Chondrocyte (in vitro differentiated cells): Measurements from ENCODE around the gene RGS16. TPM values are rescaled to one million over a fixed set of nuclear protein-coding genes. Genes with fewer than 3 reads are reported as not detected.

ENCODE experiments used
- DNase-seq: peaks from one replicate; pipeline ENCODE4 v3.0.0; 2021; ENCODE audit warnings: mixed read lengths, low spot score
- H3K27ac Mint-ChIP-seq: one replicate; pipeline ENCODE4 v1.8.0; 2021; ENCODE audit warnings: mild to moderate bottlenecking, moderate library complexity, mixed read lengths; ENCODE audit not compliant: unreplicated experiment
- H3K27me3 Mint-ChIP-seq: 2 replicates; pipeline ENCODE4 v1.8.0; 2021; ENCODE audit warnings: low read depth, mixed read lengths
- H3K36me3 Mint-ChIP-seq: 2 replicates; pipeline ENCODE4 v1.8.0; 2021; ENCODE audit warnings: low read depth, mixed read lengths
- H3K4me1 Mint-ChIP-seq: 2 replicates; pipeline ENCODE4 v1.8.0; 2021; ENCODE audit warnings: low read depth, mild to moderate bottlenecking, mixed read lengths
- H3K4me3 Mint-ChIP-seq: one replicate; pipeline ENCODE4 v1.8.0; 2021; ENCODE audit warnings: mild to moderate bottlenecking, moderate library complexity, mixed read lengths; ENCODE audit not compliant: unreplicated experiment
- H3K9me3 Mint-ChIP-seq: 2 replicates; pipeline ENCODE4 v1.8.0; 2021; ENCODE audit warnings: low read depth, mixed read lengths
- CTCF ChIP-seq: fragments of 200-600 bp; sonication (generic); IDR thresholded peaks from 2 replicates; pipeline ENCODE4 v1.5.0; 2021; ENCODE audit warnings: antibody characterized with exemption, mild to moderate bottlenecking, moderate library complexity
- total RNA-seq: library from RNA; stranded (reverse); gene quantifications from 3 replicates; pipeline ENCODE4 v1.2.1, GENCODE V29; 2021

Gene RGS16
- total RNA-seq, 1 donor from 2014 or later = 7.7 TPM

- Mint-ChIP-seq H3K4me3 (no peak overlapping the region), H3K9me3 (no peaks in the 10 kb centered on the region), H3K27me3 (peaks cover 4% of the 10 kb centered on the region), H3K36me3 (peaks cover 4% of the 10 kb centered on the region), H3K4me1 (peaks cover 9% of the 10 kb centered on the region), H3K27ac (no peak overlapping the region)
- DNase-seq = no peak
- no peak for TF ChIP-seq CTCF
These were observed 7.3 kb downstream of the RGS16 start for GRCh38 chr1:182596934-182597333.

- H3K27ac Mint-ChIP-seq = no peak overlapping the region
- H3K27me3 Mint-ChIP-seq = peaks cover 4% of the 10 kb centered on the region
- peaks cover 9% of the 10 kb centered on the region for H3K4me1 Mint-ChIP-seq
- TF ChIP-seq CTCF = peak; percentile 91
- no peak overlapping the region for H3K4me3 Mint-ChIP-seq
- no peaks in the 10 kb centered on the region for H3K9me3 Mint-ChIP-seq
- H3K36me3 Mint-ChIP-seq = peaks cover 4% of the 10 kb centered on the region
- no peak for DNase-seq
These were observed 8.4 kb downstream of the RGS16 start for GRCh38 chr1:182595641-182596240.

GRCh38 chr1:182589931-182590330 lies 14.3 kb downstream of the RGS16 start:
- no peak overlapping the region for H3K4me3 Mint-ChIP-seq
- no peaks in the 10 kb centered on the region for H3K36me3 Mint-ChIP-seq
- DNase-seq = no peak
- no peak overlapping the region for H3K27ac Mint-ChIP-seq
- peaks cover 4% of the 10 kb centered on the region for H3K27me3 Mint-ChIP-seq
- peaks cover 15% of the 10 kb centered on the region for H3K4me1 Mint-ChIP-seq
- no peak for TF ChIP-seq CTCF
- H3K9me3 Mint-ChIP-seq = peaks cover 6% of the 10 kb centered on the region

GRCh38 chr1:182589520-182589919 lies 14.7 kb downstream of the RGS16 start:
- H3K9me3 Mint-ChIP-seq = peaks cover 6% of the 10 kb centered on the region
- H3K36me3 Mint-ChIP-seq = no peaks in the 10 kb centered on the region
- H3K27ac Mint-ChIP-seq = no peak overlapping the region
- peaks cover 4% of the 10 kb centered on the region for H3K27me3 Mint-ChIP-seq
- no peak for TF ChIP-seq CTCF
- no peak for DNase-seq
- H3K4me3 Mint-ChIP-seq = peak overlapping the region; percentile 91
- peaks cover 18% of the 10 kb centered on the region for H3K4me1 Mint-ChIP-seq

- Mint-ChIP-seq H3K27ac (peak within 1 kb of the TSS; percentile 94), H3K36me3 (no peaks in the 10 kb centered on the region), H3K4me1 (peaks cover 18% of the 10 kb centered on the region), H3K27me3 (peaks cover 4% of the 10 kb centered on the region), H3K4me3 (peak within 1 kb of the TSS; percentile 91), H3K9me3 (peaks cover 6% of the 10 kb centered on the region)
- DNase-seq = no peak
- no peak for TF ChIP-seq CTCF
These were observed 15.4 kb downstream of the RGS16 start, which contains the start of gene RNASEL for GRCh38 chr1:182588500-182589396. RNASEL (minus strand) TSS chr1:182589256; CDS start chr1:182586806, 2,450 bp downstream.
